Esophagus (tissue), 2 donors: Measurements from ENCODE around the gene STMN1. TPM values are rescaled to one million over a fixed set of nuclear protein-coding genes. Genes with fewer than 3 reads are reported as not detected.

ENCODE experiments used
- H3K27ac ChIP-seq, 2 donors: one replicate each; pipeline ENCODE4 v1.5.1; 2013; ENCODE audit warnings: low read depth in 2 of 2, mild to moderate bottlenecking in 2 of 2, inconsistent platforms in 1 of 2, low read length in 1 of 2, moderate library complexity in 1 of 2
- H3K27me3 ChIP-seq, 2 donors: one replicate each; pipeline ENCODE4 v1.6.1; 2013; ENCODE audit warnings: low read length in 2 of 2, control low read depth in 1 of 2, mild to moderate bottlenecking in 1 of 2; ENCODE audit not compliant: insufficient read depth in 2 of 2, control insufficient read depth in 1 of 2
- H3K36me3 ChIP-seq, 2 donors: one replicate each; pipeline ENCODE4 v1.6.1; 2013; ENCODE audit warnings: low read length in 1 of 2; ENCODE audit not compliant: control insufficient read depth in 2 of 2, insufficient read depth in 2 of 2
- H3K4me1 ChIP-seq, 2 donors: one replicate each; pipeline ENCODE4 v1.6.1; 2013; ENCODE audit warnings: low read length in 1 of 2; ENCODE audit not compliant: control insufficient read depth in 2 of 2, insufficient read depth in 2 of 2
- H3K4me3 ChIP-seq, 2 donors: one replicate each; pipeline ENCODE4 v1.5.1; 2013; ENCODE audit warnings: low read length in 2 of 2, mild to moderate bottlenecking in 2 of 2, low read depth in 1 of 2, moderate library complexity in 1 of 2
- H3K9me3 ChIP-seq, 2 donors: one replicate each; pipeline ENCODE4 v1.6.1; 2013; ENCODE audit warnings: mild to moderate bottlenecking in 2 of 2, low read depth in 1 of 2, low read length in 1 of 2, moderate library complexity in 1 of 2; ENCODE audit not compliant: control insufficient read depth in 2 of 2, insufficient read depth in 1 of 2
- WGBS, 2 donors: extraction: QIAGEN DNeasy Blood & Tissue Kit; methylation state at CpG; one replicate each; pipeline ENCODE4 v1.1.7; 2013; 5-methylcytosine and 5-hydroxymethylcytosine counted together
- polyA plus RNA-seq, 2 donors: library from polyadenylated mRNA; stranded (reverse); fragments of 200-250 nt; gene quantifications; one replicate each; pipeline ENCODE4 v1.2.3, GENCODE V29; 2013
- donor health status: healthy with polysubstance abuse.
- donor health status: Bipolar disorder and iron deficiency.

STMN1 gene
- polyA plus RNA-seq, 2 donors, result 115 to 137 TPM

GRCh38 chr1:25874209-25874608 lies 32.0 kb downstream of the STMN1 start:
- no peaks in the 10 kb centered on the region for H3K27me3 ChIP-seq
- peak overlapping the region; percentile 61 to 75 for H3K4me3 ChIP-seq
- 82 to 87% methylated on average over 3 of the region's 3 CpGs for WGBS, 2 donors
- H3K27ac ChIP-seq, result peak overlapping the region; percentile 92 to 95
- H3K36me3 ChIP-seq, result peaks cover 0 to 3% of the 10 kb centered on the region in 2 donors
- no peaks in the 10 kb centered on the region for H3K9me3 ChIP-seq
- H3K4me1 ChIP-seq, result peaks cover 11 to 20% of the 10 kb centered on the region in 2 donors

DNA sequence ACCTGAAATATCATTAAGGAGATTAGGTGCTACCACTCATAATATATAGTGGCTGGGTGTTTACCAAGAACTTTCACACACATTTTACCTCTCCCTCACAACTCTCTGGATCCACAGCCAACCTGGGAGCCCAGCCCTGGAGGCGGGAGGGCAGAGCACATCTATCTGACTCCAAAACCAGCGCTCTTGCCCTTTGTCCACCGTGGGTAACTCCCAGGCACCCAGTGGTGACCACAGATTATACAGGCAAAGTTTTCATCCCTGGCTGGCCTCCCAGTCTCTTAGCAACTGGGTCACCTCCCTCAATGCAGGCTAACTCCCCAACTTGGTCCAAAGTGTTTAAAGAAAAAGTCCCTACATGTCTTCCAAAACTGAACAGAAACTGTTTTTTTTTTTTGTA lies 33.1 kb downstream of the STMN1 start:
- Histone ChIP-seq H3K4me1 (peaks cover 11 to 20% of the 10 kb centered on the region in 2 donors), H3K4me3 (no peak overlapping the region), H3K27ac (peak overlapping the region; percentile 62 to 90), H3K36me3 (peaks cover 0 to 3% of the 10 kb centered on the region in 2 donors), H3K27me3 (no peaks in the 10 kb centered on the region), H3K9me3 (no peaks in the 10 kb centered on the region)
- WGBS, 2 donors, result 35 to 51% methylated on average over 3 of the region's 3 CpGs

DNA sequence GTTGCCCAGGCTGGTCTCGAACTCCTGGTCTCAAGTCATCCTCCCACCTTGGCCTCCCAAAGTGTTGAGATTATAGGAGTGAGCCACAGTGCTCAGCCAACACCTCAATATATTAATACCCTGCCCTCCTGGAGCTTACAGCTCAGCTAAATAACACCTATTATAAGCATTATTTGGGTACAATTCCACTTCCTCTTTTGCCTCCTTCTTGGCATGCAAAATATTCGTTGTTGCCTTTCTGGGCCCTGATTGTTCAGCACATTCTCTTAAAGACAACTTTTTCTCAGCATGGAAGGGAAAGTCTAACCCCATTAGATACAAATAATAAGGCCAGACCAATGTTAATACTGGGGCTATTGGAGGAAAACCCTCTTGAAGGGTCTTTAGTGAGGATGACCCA lies 33.5 kb downstream of the STMN1 start:
- Histone ChIP-seq H3K27me3 (no peaks in the 10 kb centered on the region), H3K4me1 (peaks cover 11 to 25% of the 10 kb centered on the region in 2 donors), H3K36me3 (peaks cover 0 to 3% of the 10 kb centered on the region in 2 donors), H3K9me3 (no peaks in the 10 kb centered on the region), H3K27ac (peak overlapping the region; percentile 86 to 90), H3K4me3 (no peak overlapping the region)
- WGBS, 2 donors, result 49 to 60% methylated on average over 2 of the region's 2 CpGs

- H3K4me1 ChIP-seq, result peaks cover 11 to 28% of the 10 kb centered on the region in 2 donors
- peak overlapping the region; percentile 86 to 90 for H3K27ac ChIP-seq
- H3K9me3 ChIP-seq, result no peaks in the 10 kb centered on the region
- peaks cover 0 to 3% of the 10 kb centered on the region in 2 donors for H3K36me3 ChIP-seq
- WGBS, 2 donors, result 51 to 54% methylated on average over 9 of the region's 9 CpGs
- no peak overlapping the region for H3K4me3 ChIP-seq
- H3K27me3 ChIP-seq, result no peaks in the 10 kb centered on the region
Measured at GRCh38 chr1:25871704-25872494, 34.3 kb downstream of the STMN1 start.

DNA sequence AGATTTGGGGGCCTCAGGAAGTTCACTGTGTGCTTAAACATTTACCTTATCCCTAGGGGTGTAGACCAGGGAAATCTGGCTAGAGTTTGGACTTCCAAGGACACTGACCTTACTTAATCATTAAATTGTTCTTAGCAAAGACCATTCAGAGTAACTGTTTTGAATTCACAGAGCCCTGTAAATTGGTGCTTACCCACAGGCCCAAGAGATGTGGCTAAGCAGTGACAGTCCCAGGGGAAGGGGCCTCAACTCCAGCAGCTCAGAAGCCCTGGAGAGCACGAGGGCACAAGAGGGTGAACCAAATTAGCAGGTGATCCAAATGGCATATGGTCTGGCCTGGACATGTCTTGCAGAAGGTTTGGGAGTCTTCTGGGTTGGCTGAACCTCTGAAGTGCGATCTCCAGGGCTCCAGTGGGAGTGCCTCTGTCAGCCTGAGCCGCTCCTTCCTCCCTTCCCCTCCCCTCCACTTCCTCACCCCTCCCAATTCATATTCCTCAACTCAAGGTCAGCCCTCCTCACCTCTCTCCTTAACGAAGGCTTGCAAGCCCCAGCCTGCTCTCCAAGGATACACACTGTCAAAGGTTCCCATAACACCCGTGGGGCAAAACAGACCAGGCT lies 35.0 kb downstream of the STMN1 start:
- Histone ChIP-seq H3K9me3 (no peaks in the 10 kb centered on the region), H3K4me1 (peaks cover 10 to 26% of the 10 kb centered on the region in 2 donors), H3K27me3 (no peaks in the 10 kb centered on the region), H3K4me3 (no peak overlapping the region), H3K36me3 (peaks cover 0 to 3% of the 10 kb centered on the region in 2 donors), H3K27ac (peak overlapping the region; percentile 86 to 90)
- WGBS, 2 donors, result 31 to 35% methylated on average over 5 of the region's 5 CpGs

- H3K27ac ChIP-seq, result peak overlapping the region in 1 of 2 donors; percentile 20
- no peaks in the 10 kb centered on the region for H3K27me3 ChIP-seq
- no peaks in the 10 kb centered on the region for H3K9me3 ChIP-seq
- H3K4me3 ChIP-seq, result no peak overlapping the region
- 59 to 76% methylated on average over 1 of the region's 1 CpG for WGBS, 2 donors
- peaks cover 6 to 24% of the 10 kb centered on the region in 2 donors for H3K4me1 ChIP-seq
- H3K36me3 ChIP-seq, result peaks cover 0 to 3% of the 10 kb centered on the region in 2 donors
Measured at GRCh38 chr1:25870614-25871013, 35.6 kb downstream of the STMN1 start.

GRCh38 chr1:25869909-25870606 lies 36.2 kb downstream of the STMN1 start:
- WGBS, 2 donors, result 62 to 88% methylated on average over 6 of the region's 6 CpGs
- Histone ChIP-seq H3K27ac (peak overlapping the region in 1 of 2 donors; percentile 20), H3K36me3 (peaks cover 0 to 3% of the 10 kb centered on the region in 2 donors), H3K4me3 (no peak overlapping the region), H3K9me3 (no peaks in the 10 kb centered on the region), H3K27me3 (no peaks in the 10 kb centered on the region), H3K4me1 (peaks cover 6 to 24% of the 10 kb centered on the region in 2 donors)

DNA sequence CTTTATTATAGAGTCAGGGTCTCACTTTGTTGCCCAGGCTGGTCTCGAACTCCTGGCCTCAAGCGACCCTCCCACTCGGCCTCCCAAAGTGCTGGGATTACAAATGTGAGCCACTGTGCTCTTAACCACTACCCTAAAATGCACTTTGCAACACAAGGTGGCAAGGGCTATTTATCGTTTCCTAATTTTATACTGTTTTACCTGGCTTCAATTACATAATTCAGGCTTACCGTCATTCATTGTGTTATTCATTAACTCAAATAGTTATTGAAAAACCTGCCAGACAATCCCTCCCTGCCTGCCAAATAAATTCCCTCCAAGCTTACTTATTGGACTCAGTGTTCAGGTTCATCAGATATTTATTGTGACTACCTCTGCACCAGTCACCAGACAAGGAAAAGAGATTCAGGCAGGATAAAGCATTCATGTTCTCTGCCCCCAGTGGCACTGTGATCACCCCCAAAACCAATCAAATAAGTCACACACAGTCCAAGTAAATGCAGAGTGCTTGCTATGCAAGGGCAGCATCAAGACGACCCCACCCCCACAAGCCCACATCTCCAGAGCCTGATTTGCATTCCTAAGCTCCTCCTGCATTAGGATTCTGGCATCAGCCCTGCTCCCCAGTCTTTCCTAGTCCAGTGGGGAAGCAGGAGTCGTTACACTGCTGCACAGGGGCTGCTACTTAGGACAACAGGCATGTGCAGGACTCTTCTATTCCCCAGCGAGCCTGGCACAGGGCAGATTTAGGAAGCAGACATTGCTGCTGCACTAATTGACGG lies 38.8 kb downstream of the STMN1 start:
- no peaks in the 10 kb centered on the region for H3K9me3 ChIP-seq
- H3K27me3 ChIP-seq, result no peaks in the 10 kb centered on the region
- peak overlapping the region; percentile 32 to 56 for H3K27ac ChIP-seq
- H3K36me3 ChIP-seq, result peaks cover 0 to 11% of the 10 kb centered on the region in 2 donors
- H3K4me3 ChIP-seq, result no peak overlapping the region
- peaks cover 6 to 31% of the 10 kb centered on the region in 2 donors for H3K4me1 ChIP-seq
- WGBS, 2 donors, result 53 to 57% methylated on average over 9 of the region's 9 CpGs

DNA sequence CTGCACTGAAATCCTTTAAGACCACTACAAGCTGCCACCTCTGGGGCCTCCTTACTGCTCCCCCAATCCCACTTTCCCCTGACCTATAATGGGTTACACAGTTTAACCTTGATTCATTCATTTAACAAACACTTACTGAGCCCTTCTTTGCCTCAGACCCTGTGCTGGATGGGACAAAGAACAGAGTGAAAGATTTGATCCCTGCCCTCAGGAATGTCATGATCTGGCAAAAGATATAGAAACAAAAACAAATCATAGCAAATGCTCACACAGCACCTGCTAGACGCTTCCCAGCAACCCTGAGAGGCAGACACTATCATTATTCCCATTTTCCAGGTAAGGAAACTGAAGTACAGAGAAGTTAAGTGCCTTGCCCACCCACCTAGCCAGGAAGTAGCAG lies 39.9 kb downstream of the STMN1 start:
- Histone ChIP-seq H3K9me3 (no peaks in the 10 kb centered on the region), H3K27ac (no peak overlapping the region), H3K4me3 (no peak overlapping the region), H3K4me1 (peaks cover 2 to 26% of the 10 kb centered on the region in 2 donors), H3K27me3 (no peaks in the 10 kb centered on the region), H3K36me3 (peaks cover 0 to 11% of the 10 kb centered on the region in 2 donors)
- 67 to 75% methylated on average over 1 of the region's 1 CpG for WGBS, 2 donors
